Measurements from ENCODE around the gene SEC24C. TPM values are rescaled to one million over a fixed set of nuclear protein-coding genes. Genes with fewer than 3 reads are reported as not detected.

The SEC24C gene
- total RNA-seq, 2 experiments from 2014 or later, result 53.6 to 87.1 TPM

DNA sequence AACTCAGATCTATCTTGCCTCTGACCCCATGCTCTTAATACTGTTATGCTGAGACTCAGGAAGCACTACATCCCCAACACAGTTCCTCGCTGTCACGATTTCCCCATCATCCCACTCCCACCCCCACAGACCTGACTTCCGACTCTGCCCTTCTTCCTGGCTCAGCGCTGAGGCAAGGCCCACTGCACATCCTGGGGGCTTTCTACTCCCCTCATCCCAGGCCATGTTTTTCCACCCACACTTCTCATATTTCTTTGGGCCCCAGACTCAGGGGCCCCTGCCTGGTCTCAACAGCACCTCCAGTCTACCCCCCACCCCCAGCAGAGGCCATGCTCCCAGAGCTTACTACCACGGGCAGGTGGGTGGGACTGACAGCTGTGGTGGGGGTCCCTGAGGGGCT lies 74.9 kb downstream of the SEC24C start:
- TF ChIP-seq CTCF (conservative IDR thresholded peaks at IDR 0.05; ENCODE audit: low read length) (no peak), EZH2phosphoT487 (IDR thresholded peaks at IDR 0.05; ENCODE audit: borderline replicate concordance, low read depth, low read length) (no peak)
- no peak overlapping the region for H3K4me2 ChIP-seq (ENCODE audit: low read length)
- POLR2A ChIA-PET, result interaction anchor here (0.6 to 1.1 kb wide), 2 partner anchors 24 to 54 kb away, joined by 3 to 4 read pairs; no protein-coding TSS in a partner anchor

GRCh38 chr10:73819513-73820093 lies 75.4 kb downstream of the SEC24C start:
- BruUV-seq (replicated peaks), result no TSS peak
- Histone ChIP-seq H4K20me1 (ENCODE audit: insufficient read depth, low read length) (no peaks in the 10 kb centered on the region), H2AFZ (ENCODE audit: low read length) (no peak overlapping the region), H3K4me1 (ENCODE audit: insufficient read depth, low read length, poor library complexity, severe bottlenecking) (no peaks in the 10 kb centered on the region), H3K4me2 (ENCODE audit: low read length) (no peak overlapping the region), H3K4me3 (ENCODE audit: low read depth, low read length, poor library complexity, severe bottlenecking) (no peak overlapping the region), H3K27ac (ENCODE audit: low read depth, low read length, poor library complexity, severe bottlenecking) (no peak overlapping the region), H3K9me2 (ENCODE audit: insufficient read depth, low read length) (no peaks in the 10 kb centered on the region), H3K79me2 (ENCODE audit: insufficient read depth, low read depth, low read length) (no peaks in the 10 kb centered on the region), H3K9me3 (ENCODE audit: low read length) (no peaks in the 10 kb centered on the region), H3K36me3 (ENCODE audit: insufficient read depth, low read length) (peaks cover 17% of the 10 kb centered on the region)
- DNase-seq (ENCODE audit: low spot score), result no peak
- TF ChIP-seq EZH2phosphoT487 (IDR thresholded peaks at IDR 0.05; ENCODE audit: borderline replicate concordance, low read depth, low read length) (no peak), CTCF (conservative IDR thresholded peaks at IDR 0.05; ENCODE audit: low read length) (no peak)
- CTCF ChIA-PET (ENCODE audit: unreplicated experiment), result no interaction called here
- POLR2A ChIA-PET, result interaction anchor here (0.7 to 1.1 kb wide), 2 partner anchors 23 to 261 kb away, joined by 3 read pairs; no protein-coding TSS in a partner anchor
- intact Hi-C loops (cut with micrococcal nuclease; ENCODE audit: unreplicated experiment), result no loop called here

More for the DNA sequence above, 74.9 kb downstream of the SEC24C start:
- Histone ChIP-seq H3K36me3 (ENCODE audit: insufficient read depth, low read length) (peaks cover 15% of the 10 kb centered on the region), H3K27ac (ENCODE audit: low read depth, low read length, poor library complexity, severe bottlenecking) (no peak overlapping the region), H3K79me2 (ENCODE audit: insufficient read depth, low read depth, low read length) (no peaks in the 10 kb centered on the region), H3K9me2 (ENCODE audit: insufficient read depth, low read length) (no peaks in the 10 kb centered on the region), H2AFZ (ENCODE audit: low read length) (no peak overlapping the region), H4K20me1 (ENCODE audit: insufficient read depth, low read length) (no peaks in the 10 kb centered on the region), H3K9me3 (ENCODE audit: low read length) (no peaks in the 10 kb centered on the region), H3K4me1 (ENCODE audit: insufficient read depth, low read length, poor library complexity, severe bottlenecking) (no peaks in the 10 kb centered on the region), H3K4me3 (ENCODE audit: low read depth, low read length, poor library complexity, severe bottlenecking) (no peak overlapping the region)
- intact Hi-C loops (cut with micrococcal nuclease; ENCODE audit: unreplicated experiment), result no loop called here
- no TSS peak for BruUV-seq (replicated peaks)
- CTCF ChIA-PET (ENCODE audit: unreplicated experiment), result no interaction called here
- no peak for DNase-seq (ENCODE audit: low spot score)

Small RNA genes lying within 50 kb of the gene (small RNA-seq; reads per million reads assigned to genes)
- gene AC022400.4 (not detected), gene AC022400.9 (not detected), gene RNA5SP320 (not detected), gene ZSWIM8-AS1 (not detected)

Other genes with a start within 250 kb of the SEC24C start
- 15.5 and 18.6 TPM in 2 replicates for gene PPP3CB, start 248.3 kb upstream of the SEC24C start, total RNA-seq (2014; rRNA removed; shearing (Covaris generic))
- 43.1 and 45.3 TPM in 2 replicates for gene PPP3CB, start 248.3 kb upstream of the SEC24C start, total RNA-seq (2022)
- gene USP54, start 153.0 kb upstream of the SEC24C start, total RNA-seq (2014; rRNA removed; shearing (Covaris generic)), result 9.7 and 15.2 TPM in 2 replicates
- 16.4 and 17.6 TPM in 2 replicates for gene USP54, start 153.0 kb upstream of the SEC24C start, total RNA-seq (2022)
- gene MYOZ1, start 102.9 kb upstream of the SEC24C start, total RNA-seq (2014; rRNA removed; shearing (Covaris generic)), result not detected in 2 replicates
- not detected in 2 replicates for gene MYOZ1, start 102.9 kb upstream of the SEC24C start, total RNA-seq (2022)
- gene SYNPO2L, start 88.3 kb upstream of the SEC24C start, total RNA-seq (2014; rRNA removed; shearing (Covaris generic)), result not detected in 2 replicates
- not detected in 2 replicates for gene SYNPO2L, start 88.3 kb upstream of the SEC24C start, total RNA-seq (2022)
- 4.6 and 7.2 TPM in 2 replicates for gene AGAP5, start 46.3 kb upstream of the SEC24C start, total RNA-seq (2014; rRNA removed; shearing (Covaris generic))
- 9.9 and 10.7 TPM in 2 replicates for gene AGAP5, start 46.3 kb upstream of the SEC24C start, total RNA-seq (2022)
- 55.6 and 64.8 TPM in 2 replicates for gene CHCHD1, start 37.7 kb downstream of the SEC24C start, total RNA-seq (2014; rRNA removed; shearing (Covaris generic))
- gene CHCHD1, start 37.7 kb downstream of the SEC24C start, total RNA-seq (2022), result 33.6 and 36.6 TPM in 2 replicates
- gene ZSWIM8, start 41.2 kb downstream of the SEC24C start, total RNA-seq (2014; rRNA removed; shearing (Covaris generic)), result 22.0 and 22.6 TPM in 2 replicates
- gene ZSWIM8, start 41.2 kb downstream of the SEC24C start, total RNA-seq (2022), result 52.6 and 59.5 TPM in 2 replicates
- 27.7 and 45.2 TPM in 2 replicates for gene NDST2, start 67.2 kb downstream of the SEC24C start, total RNA-seq (2014; rRNA removed; shearing (Covaris generic))
- gene NDST2, start 67.2 kb downstream of the SEC24C start, total RNA-seq (2022), result 52.8 and 59.7 TPM in 2 replicates
- gene CAMK2G, start 130.2 kb downstream of the SEC24C start, total RNA-seq (2014; rRNA removed; shearing (Covaris generic)), result 21.1 and 29.1 TPM in 2 replicates
- gene CAMK2G, start 130.2 kb downstream of the SEC24C start, total RNA-seq (2022), result 34.8 and 41.6 TPM in 2 replicates
- gene PLAU, start 166.8 kb downstream of the SEC24C start, total RNA-seq (2014; rRNA removed; shearing (Covaris generic)), result 2.0 and 5.2 TPM in 2 replicates
- 0.74 and 0.85 TPM in 2 replicates for gene PLAU, start 166.8 kb downstream of the SEC24C start, total RNA-seq (2022)